ENCODE data around the gene FAM107B. TPM values are rescaled to one million over a fixed set of nuclear protein-coding genes. Genes with fewer than 3 reads are reported as not detected.

Gene FAM107B
- total RNA-seq, 1 experiment from 2014 or later = 144 TPM

- no TSS peak for BruUV-seq (replicated peaks)
- intact Hi-C loops (cut with micrococcal nuclease; ENCODE audit: unreplicated experiment) = no loop called here
- Histone ChIP-seq H3K9me3 (ENCODE audit: insufficient read depth, low read depth) (no peaks in the 10 kb centered on the region), H3K9me2 (ENCODE audit: insufficient read depth) (no peaks in the 10 kb centered on the region), H3K4me2 (no peak overlapping the region), H3K79me2 (ENCODE audit: low read depth) (no peaks in the 10 kb centered on the region), H4K20me1 (ENCODE audit: insufficient read depth) (no peaks in the 10 kb centered on the region), H3K4me1 (replicated peaks; ENCODE audit: insufficient read depth) (no peaks in the 10 kb centered on the region), H3K27me3 (ENCODE audit: insufficient read depth, low read depth) (no peaks in the 10 kb centered on the region), H3K36me3 (ENCODE audit: low read depth) (no peaks in the 10 kb centered on the region), H3F3A (ENCODE audit: insufficient read depth, low read depth) (no peaks in the 10 kb centered on the region), H3K4me3 (no peak overlapping the region), H2AFZ (no peak overlapping the region), H3K27ac (no peak overlapping the region)
- ChIA-PET POLR2A (ENCODE audit: unreplicated experiment) (no interaction called here), CTCF (no interaction called here)
- TF ChIP-seq EZH2 (IDR thresholded peaks at IDR 0.05; ENCODE audit: low read depth) = no peak
- no peak for TF ChIP-seq CTCF (conservative IDR thresholded peaks at IDR 0.05)
- no peak for DNase-seq
These were observed 15.6 kb downstream of the FAM107B start for GRCh38 chr10:14758994-14759664.

GRCh38 chr10:14758451-14758850 is 16.2 kb downstream of the FAM107B start:
- Histone ChIP-seq H2AFZ (no peak overlapping the region), H3K4me1 (replicated peaks; ENCODE audit: insufficient read depth) (no peaks in the 10 kb centered on the region), H3K27ac (no peak overlapping the region), H3K79me2 (ENCODE audit: low read depth) (no peaks in the 10 kb centered on the region), H3K27me3 (ENCODE audit: insufficient read depth, low read depth) (no peaks in the 10 kb centered on the region), H3K9me2 (ENCODE audit: insufficient read depth) (no peaks in the 10 kb centered on the region), H3K36me3 (ENCODE audit: low read depth) (no peaks in the 10 kb centered on the region), H4K20me1 (ENCODE audit: insufficient read depth) (no peaks in the 10 kb centered on the region), H3F3A (ENCODE audit: insufficient read depth, low read depth) (no peaks in the 10 kb centered on the region), H3K9me3 (ENCODE audit: insufficient read depth, low read depth) (no peaks in the 10 kb centered on the region), H3K4me2 (no peak overlapping the region), H3K4me3 (no peak overlapping the region)
- intact Hi-C loops (cut with micrococcal nuclease; ENCODE audit: unreplicated experiment) = no loop called here
- ChIA-PET POLR2A (ENCODE audit: unreplicated experiment) (no interaction called here), CTCF (no interaction called here)
- no TSS peak for BruUV-seq (replicated peaks)
- DNase-seq = no peak
- no peak for TF ChIP-seq EZH2 (IDR thresholded peaks at IDR 0.05; ENCODE audit: low read depth)
- no peak for TF ChIP-seq CTCF (conservative IDR thresholded peaks at IDR 0.05)

GRCh38 chr10:14757986-14758385 is 16.7 kb downstream of the FAM107B start:
- POLR2A ChIA-PET (ENCODE audit: unreplicated experiment) = no interaction called here
- H3K79me2 ChIP-seq (ENCODE audit: low read depth) = no peaks in the 10 kb centered on the region
- H4K20me1 ChIP-seq (ENCODE audit: insufficient read depth) = no peaks in the 10 kb centered on the region
- BruUV-seq (replicated peaks) = no TSS peak
- H3K9me3 ChIP-seq (ENCODE audit: insufficient read depth, low read depth) = no peaks in the 10 kb centered on the region
- no peak overlapping the region for H3K4me3 ChIP-seq
- no peaks in the 10 kb centered on the region for H3K9me2 ChIP-seq (ENCODE audit: insufficient read depth)
- H3K4me2 ChIP-seq = no peak overlapping the region
- CTCF ChIA-PET = no interaction called here
- intact Hi-C loops (cut with micrococcal nuclease; ENCODE audit: unreplicated experiment) = no loop called here
- TF ChIP-seq EZH2 (IDR thresholded peaks at IDR 0.05; ENCODE audit: low read depth) (no peak), CTCF (conservative IDR thresholded peaks at IDR 0.05) (no peak)
- H3F3A ChIP-seq (ENCODE audit: insufficient read depth, low read depth) = no peaks in the 10 kb centered on the region
- H3K27ac ChIP-seq = no peak overlapping the region
- no peaks in the 10 kb centered on the region for H3K36me3 ChIP-seq (ENCODE audit: low read depth)
- DNase-seq = no peak
- H3K27me3 ChIP-seq (ENCODE audit: insufficient read depth, low read depth) = no peaks in the 10 kb centered on the region
- H3K4me1 ChIP-seq (replicated peaks; ENCODE audit: insufficient read depth) = no peaks in the 10 kb centered on the region
- H2AFZ ChIP-seq = no peak overlapping the region

Data from PC-9 (cell line).